ENCODE results near the gene IL1B. TPM values are rescaled to one million over a fixed set of nuclear protein-coding genes. Genes with fewer than 3 reads are reported as not detected.
"Not testable (repeated sequence)": the region's sequence is repeated elsewhere in the genome, so short reads cannot be mapped to it uniquely, and the experiment has no call there.

Gene IL1B
- total RNA-seq, 1 experiment from 2014 or later = 5.4 TPM

DNA sequence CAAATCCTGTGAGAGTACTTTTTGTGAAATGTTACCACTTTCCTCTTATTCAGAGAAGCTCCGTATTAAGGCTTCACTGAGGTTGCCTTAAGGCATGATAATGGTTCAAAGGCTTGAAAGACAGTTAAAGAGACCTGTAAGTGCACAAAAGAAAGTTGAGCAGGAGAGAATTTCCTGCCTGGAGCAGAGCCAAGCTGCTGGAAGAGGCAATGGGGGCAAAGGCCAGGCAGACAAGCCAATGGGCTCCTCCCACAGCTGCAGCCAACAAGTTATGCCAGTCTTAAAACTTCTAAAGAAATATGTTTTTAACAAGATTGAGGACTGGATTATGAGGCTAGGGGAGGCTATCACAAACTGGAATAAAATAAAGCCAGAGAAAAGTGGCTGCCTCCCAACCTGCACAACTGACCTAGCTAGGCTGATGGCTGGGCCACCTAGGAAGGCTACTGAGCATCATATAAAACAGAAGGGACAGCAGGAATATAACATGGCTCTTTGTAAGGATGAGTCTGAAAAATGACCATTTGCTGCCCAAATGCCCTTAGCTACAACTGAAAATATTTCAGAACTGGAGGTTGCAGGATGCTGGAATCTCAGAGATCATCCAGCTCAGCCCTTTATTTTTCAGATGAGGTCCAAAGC, 2.1 kb downstream of the IL1B start:
- BruUV-seq (replicated peaks) = no TSS peak
- no peaks in the 10 kb centered on the region for H3K27me3 Mint-ChIP-seq (ENCODE audit: insufficient read depth, unreplicated experiment)
- H3K4me3 Mint-ChIP-seq (ENCODE audit: unreplicated experiment) = no peak overlapping the region

DNA sequence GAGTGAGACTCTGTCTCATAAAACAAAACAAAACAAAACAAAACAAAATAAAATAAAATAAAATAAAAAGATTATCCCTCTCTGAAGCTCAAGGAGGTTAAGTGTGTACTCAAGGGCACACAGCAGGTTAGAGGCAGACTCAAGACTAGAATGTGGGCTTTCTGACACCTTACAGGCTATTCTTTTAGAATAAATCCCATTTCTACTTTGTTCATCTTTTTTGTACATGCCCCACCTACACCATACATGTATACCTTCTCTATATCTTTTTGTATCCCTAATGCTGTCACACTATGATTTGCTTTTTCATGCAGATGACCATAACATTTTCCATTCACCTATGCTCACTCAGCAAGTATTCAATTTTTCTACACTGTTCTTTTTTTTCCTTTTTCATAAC, 2.6 kb downstream of the IL1B start:
- peaks cover 6% of the 10 kb centered on the region for H3K36me3 Mint-ChIP-seq (ENCODE audit: insufficient read depth, unreplicated experiment)
- CTCF ChIA-PET = interaction anchor here (0.6 to 1.2 kb wide), 2 partner anchors 19 to 107 kb away, joined by 3 read pairs; no protein-coding TSS in a partner anchor
- H3K27ac Mint-ChIP-seq (ENCODE audit: low read depth, unreplicated experiment) = peak overlapping the region; percentile 69
- H3K9me3 Mint-ChIP-seq (ENCODE audit: unreplicated experiment) = no peaks in the 10 kb centered on the region
- no peak overlapping the region for H3K4me3 Mint-ChIP-seq (ENCODE audit: unreplicated experiment)
- no TSS peak for BruUV-seq (replicated peaks)
- intact Hi-C loops (cut with micrococcal nuclease) = no loop called here
- H3K4me1 Mint-ChIP-seq (ENCODE audit: insufficient read depth, unreplicated experiment) = peaks cover 33% of the 10 kb centered on the region
- TF ChIP-seq, protein P1, sequence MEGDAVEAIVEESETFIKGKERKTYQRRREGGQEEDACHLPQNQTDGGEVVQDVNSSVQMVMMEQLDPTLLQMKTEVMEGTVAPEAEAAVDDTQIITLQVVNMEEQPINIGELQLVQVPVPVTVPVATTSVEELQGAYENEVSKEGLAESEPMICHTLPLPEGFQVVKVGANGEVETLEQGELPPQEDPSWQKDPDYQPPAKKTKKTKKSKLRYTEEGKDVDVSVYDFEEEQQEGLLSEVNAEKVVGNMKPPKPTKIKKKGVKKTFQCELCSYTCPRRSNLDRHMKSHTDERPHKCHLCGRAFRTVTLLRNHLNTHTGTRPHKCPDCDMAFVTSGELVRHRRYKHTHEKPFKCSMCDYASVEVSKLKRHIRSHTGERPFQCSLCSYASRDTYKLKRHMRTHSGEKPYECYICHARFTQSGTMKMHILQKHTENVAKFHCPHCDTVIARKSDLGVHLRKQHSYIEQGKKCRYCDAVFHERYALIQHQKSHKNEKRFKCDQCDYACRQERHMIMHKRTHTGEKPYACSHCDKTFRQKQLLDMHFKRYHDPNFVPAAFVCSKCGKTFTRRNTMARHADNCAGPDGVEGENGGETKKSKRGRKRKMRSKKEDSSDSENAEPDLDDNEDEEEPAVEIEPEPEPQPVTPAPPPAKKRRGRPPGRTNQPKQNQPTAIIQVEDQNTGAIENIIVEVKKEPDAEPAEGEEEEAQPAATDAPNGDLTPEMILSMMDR (IDR thresholded peaks at IDR 0.05; ENCODE audit: unreplicated experiment) = no peak
- H3K27me3 Mint-ChIP-seq (ENCODE audit: insufficient read depth, unreplicated experiment) = no peaks in the 10 kb centered on the region
- DNase-seq (ENCODE audit: unreplicated experiment) = no peak
- POLR2A ChIA-PET = interaction anchor here (0.7 to 4.3 kb wide), 8 partner anchors 8 to 85 kb away, joined by 3 to 20 read pairs (median 4); no protein-coding TSS in a partner anchor

More for the DNA sequence above, 2.1 kb downstream of the IL1B start:
- Mint-ChIP-seq H3K9me3 (ENCODE audit: unreplicated experiment) (no peaks in the 10 kb centered on the region), H3K4me1 (ENCODE audit: insufficient read depth, unreplicated experiment) (peaks cover 34% of the 10 kb centered on the region), H3K36me3 (ENCODE audit: insufficient read depth, unreplicated experiment) (peaks cover 6% of the 10 kb centered on the region), H3K27ac (ENCODE audit: low read depth, unreplicated experiment) (peak overlapping the region; percentile 69)
- DNase-seq (ENCODE audit: unreplicated experiment) = no peak
- intact Hi-C loops (cut with micrococcal nuclease) = no loop called here
- TF ChIP-seq, protein P1 (IDR thresholded peaks at IDR 0.05; ENCODE audit: unreplicated experiment) = no peak
- ChIA-PET CTCF (interaction anchor here (0.7 to 2.6 kb wide), 3 partner anchors 9 to 107 kb away, joined by 3 to 11 read pairs (median 3); no protein-coding TSS in a partner anchor), POLR2A (interaction anchor here (0.7 to 4.3 kb wide), 9 partner anchors 9 to 86 kb away, joined by 3 to 20 read pairs (median 4); no protein-coding TSS in a partner anchor)

DNA sequence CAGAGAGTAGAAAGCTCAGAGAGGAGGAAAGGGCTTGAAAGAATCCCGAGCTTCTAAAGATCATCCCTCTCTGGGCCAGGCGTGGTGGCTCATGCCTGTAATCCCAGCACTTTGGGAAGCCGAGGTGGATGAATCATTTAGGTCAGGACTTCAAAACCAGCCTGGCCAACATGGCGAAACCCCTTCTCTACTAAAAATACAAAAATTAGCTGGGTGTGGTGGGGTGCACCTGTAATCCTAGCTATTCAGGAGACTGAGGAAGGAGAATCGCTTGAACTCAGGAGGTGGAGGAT, 3.0 kb downstream of the IL1B start:
- POLR2A ChIA-PET = interaction anchor here (1.0 to 4.3 kb wide), 4 partner anchors 16 to 84 kb away, joined by 3 to 20 read pairs (median 4); no protein-coding TSS in a partner anchor
- DNase-seq (ENCODE audit: unreplicated experiment); BruUV-seq (replicated peaks); H3K4me3 Mint-ChIP-seq (ENCODE audit: unreplicated experiment); H3K9me3 Mint-ChIP-seq (ENCODE audit: unreplicated experiment); H3K36me3 Mint-ChIP-seq (ENCODE audit: insufficient read depth, unreplicated experiment); H3K27me3 Mint-ChIP-seq (ENCODE audit: insufficient read depth, unreplicated experiment); H3K27ac Mint-ChIP-seq (ENCODE audit: low read depth, unreplicated experiment); intact Hi-C loops (cut with micrococcal nuclease): not testable (repeated sequence)
- CTCF ChIA-PET = interaction anchor here (0.6 to 1.2 kb wide), 2 partner anchors 19 to 108 kb away, joined by 3 read pairs; no protein-coding TSS in a partner anchor
- H3K4me1 Mint-ChIP-seq (ENCODE audit: insufficient read depth, unreplicated experiment) = peaks cover 30% of the 10 kb centered on the region

DNA sequence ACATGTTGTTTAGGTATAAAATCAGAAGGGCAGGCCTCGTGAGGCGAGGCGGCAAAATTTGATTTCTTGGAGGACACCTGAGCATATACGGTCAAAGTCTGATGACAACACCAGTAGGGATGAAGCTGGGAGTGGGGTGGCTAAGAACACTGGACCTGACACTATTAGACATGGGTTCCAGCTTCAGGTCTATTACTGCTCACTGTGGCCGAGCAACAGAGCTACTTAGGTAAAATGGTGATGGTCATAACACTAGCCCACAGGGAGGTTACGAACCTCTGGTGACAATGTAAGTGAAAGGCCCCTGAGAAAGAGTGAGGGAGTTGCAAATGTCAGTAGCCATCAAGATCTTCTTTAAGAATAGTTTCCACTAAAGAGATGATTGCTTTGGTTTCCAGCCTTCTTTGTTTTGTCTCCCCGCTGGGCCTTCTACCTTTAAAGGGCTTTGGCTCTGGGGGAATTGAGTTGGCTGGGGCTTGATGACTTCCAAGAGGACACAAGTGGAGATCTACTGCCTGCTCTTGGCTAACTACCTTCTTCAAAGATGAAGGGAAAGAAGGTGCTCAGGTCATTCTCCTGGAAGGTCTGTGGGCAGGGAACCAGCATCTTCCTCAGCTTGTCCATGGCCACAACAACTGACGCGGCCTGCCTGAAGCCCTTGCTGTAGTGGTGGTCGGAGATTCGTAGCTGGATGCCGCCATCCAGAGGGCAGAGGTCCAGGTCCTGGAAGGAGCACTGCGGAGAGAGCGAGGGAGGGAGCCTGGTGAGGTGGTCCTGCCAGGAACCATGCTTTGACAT, 3.5 kb downstream of the IL1B start:
- intact Hi-C loops (cut with micrococcal nuclease) = no loop called here
- CTCF ChIA-PET = interaction anchor here (0.6 to 1.2 kb wide), 2 partner anchors 18 to 108 kb away, joined by 3 read pairs; no protein-coding TSS in a partner anchor
- H3K4me3 Mint-ChIP-seq (ENCODE audit: unreplicated experiment) = no peak overlapping the region
- peaks cover 6% of the 10 kb centered on the region for H3K36me3 Mint-ChIP-seq (ENCODE audit: insufficient read depth, unreplicated experiment)
- no peak for DNase-seq (ENCODE audit: unreplicated experiment)
- no peaks in the 10 kb centered on the region for H3K27me3 Mint-ChIP-seq (ENCODE audit: insufficient read depth, unreplicated experiment)
- POLR2A ChIA-PET = interaction anchor here (0.6 to 4.3 kb wide), 10 partner anchors 13 to 226 kb away, joined by 3 to 20 read pairs (median 4); partner anchors contain the start of gene IL1A
- no TSS peak for BruUV-seq (replicated peaks)
- no peaks in the 10 kb centered on the region for H3K9me3 Mint-ChIP-seq (ENCODE audit: unreplicated experiment)
- no peak overlapping the region for H3K27ac Mint-ChIP-seq (ENCODE audit: low read depth, unreplicated experiment)
- peaks cover 29% of the 10 kb centered on the region for H3K4me1 Mint-ChIP-seq (ENCODE audit: insufficient read depth, unreplicated experiment)
- TF ChIP-seq, protein P1 (IDR thresholded peaks at IDR 0.05; ENCODE audit: unreplicated experiment) = no peak
